GM18861 (cell line): ENCODE results near the gene CCNJL.
"Not testable (repeated sequence)": the region's sequence is repeated elsewhere in the genome, so short reads cannot be mapped to it uniquely, and the experiment has no call there.

Experiments used
- ATAC-seq: cut with Tn5 transposase; IDR thresholded peaks from one replicate; pipeline ENCODE4 v1.9.1; 2021; ENCODE audit not compliant: unreplicated experiment

Gene CCNJL, protein sequence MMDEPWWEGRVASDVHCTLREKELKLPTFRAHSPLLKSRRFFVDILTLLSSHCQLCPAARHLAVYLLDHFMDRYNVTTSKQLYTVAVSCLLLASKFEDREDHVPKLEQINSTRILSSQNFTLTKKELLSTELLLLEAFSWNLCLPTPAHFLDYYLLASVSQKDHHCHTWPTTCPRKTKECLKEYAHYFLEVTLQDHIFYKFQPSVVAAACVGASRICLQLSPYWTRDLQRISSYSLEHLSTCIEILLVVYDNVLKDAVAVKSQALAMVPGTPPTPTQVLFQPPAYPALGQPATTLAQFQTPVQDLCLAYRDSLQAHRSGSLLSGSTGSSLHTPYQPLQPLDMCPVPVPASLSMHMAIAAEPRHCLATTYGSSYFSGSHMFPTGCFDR

GRCh38 chr5:160312134-160312959 lies at the start of gene CCNJL:
Gene CCNJL (minus strand): TSS chr5:160312564. CDS start chr5:160311923, 641 bp downstream.
- no peak for ATAC-seq

DNA sequence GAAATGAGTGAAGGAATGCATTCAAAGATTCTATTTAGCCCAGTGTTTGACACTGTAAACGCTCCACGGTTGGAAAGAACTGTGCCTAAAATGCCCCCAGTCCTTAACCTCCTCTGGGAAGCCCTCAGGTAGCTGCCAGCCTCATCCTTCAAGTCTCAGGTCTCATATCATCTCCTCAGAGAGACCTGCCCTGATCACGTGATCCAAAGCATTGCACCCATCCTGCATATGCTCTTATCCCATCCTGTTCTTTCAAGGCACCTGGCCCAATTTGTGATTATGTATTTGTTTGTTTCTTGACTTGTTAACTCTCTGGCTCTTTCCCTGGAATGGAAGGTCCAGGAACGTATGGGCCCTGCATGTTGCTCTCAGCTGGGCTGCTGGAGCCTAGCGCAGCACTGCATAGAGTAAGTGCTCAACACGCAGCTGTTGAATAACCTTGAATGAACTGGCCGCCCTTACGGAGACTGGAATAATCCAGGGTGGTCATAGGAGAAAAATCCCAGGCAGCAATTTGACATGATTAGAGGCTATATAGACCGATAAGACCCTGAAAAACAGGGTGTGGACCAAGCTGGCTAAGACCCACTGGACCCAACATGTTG lies 49.4 kb upstream of the CCNJL start:
- ATAC-seq: no peak

DNA sequence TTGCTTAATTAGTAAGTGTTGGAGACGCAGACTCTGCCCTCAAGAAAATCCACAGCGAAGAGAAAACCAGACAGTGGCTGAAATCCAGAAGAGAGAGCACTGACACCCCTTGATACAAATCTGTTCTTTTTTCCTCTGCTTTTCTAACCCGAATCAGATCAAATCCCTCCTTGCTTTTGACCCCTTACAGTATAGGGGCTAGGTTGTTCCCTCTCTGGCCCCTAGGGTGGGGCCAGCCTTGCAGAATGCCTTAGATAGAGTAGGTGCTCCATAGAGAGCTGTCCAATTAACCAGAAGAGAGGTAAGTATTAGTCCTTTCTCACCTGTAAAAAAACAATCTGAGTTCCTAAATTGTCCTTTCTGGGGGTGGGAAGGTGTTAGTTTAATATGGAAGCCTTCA lies 47.9 kb upstream of the CCNJL start:
- ATAC-seq: no peak

DNA sequence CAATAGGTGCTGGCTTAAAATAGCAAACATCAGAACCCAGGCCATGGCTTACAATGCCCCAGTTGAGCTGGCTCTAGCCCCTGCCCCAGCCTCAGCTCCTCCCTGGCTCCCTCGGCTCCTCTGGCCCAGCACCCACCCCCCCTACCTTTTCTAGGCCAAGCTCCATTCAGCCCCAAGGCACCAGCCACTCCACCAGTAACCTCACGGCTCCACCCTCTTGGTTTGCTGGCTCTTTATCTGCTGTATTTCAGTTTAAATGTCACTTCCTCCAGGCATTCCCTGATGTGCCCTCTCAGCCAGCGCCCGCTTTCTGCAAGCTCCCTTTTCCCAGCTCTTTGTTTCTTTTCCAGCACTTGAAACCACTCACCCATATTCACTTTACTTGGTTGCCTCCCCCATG lies 47.5 kb upstream of the CCNJL start:
- ATAC-seq: no peak

DNA sequence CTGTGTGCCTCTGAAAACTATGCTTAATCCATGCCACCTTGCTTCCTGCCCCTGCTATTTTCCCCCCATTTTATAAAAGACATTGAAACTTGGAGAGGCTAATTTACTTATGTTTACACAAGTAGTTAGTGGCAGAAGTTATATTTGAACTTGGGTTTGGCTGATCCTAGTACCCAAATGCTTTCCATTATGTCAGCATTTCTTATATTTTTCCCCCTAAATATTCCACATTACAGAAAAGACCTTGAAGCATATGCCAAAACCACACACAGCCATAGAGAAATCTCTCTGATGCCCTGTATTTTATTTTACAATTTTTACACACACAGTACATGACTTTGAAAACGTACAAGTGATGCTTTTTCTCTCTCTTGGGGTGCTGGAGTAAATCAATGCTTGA lies 46.9 kb upstream of the CCNJL start:
- ATAC-seq: no peak

GRCh38 chr5:160357861-160358411 lies 45.6 kb upstream of the CCNJL start:
- ATAC-seq: no peak

- ATAC-seq: no peak
Observed at GRCh38 chr5:160357394-160357793, 45.0 kb upstream of the CCNJL start.

GRCh38 chr5:160356550-160357347 lies 44.4 kb upstream of the CCNJL start:
- no peak for ATAC-seq

GRCh38 chr5:160354666-160355065 lies 42.3 kb upstream of the CCNJL start:
- no peak for ATAC-seq

GRCh38 chr5:160353379-160353778 lies 41.0 kb upstream of the CCNJL start:
- ATAC-seq: no peak

GRCh38 chr5:160352308-160352707 lies 39.9 kb upstream of the CCNJL start:
- ATAC-seq: no peak

- ATAC-seq: no peak
Observed at GRCh38 chr5:160349935-160350303, 37.6 kb upstream of the CCNJL start.

GRCh38 chr5:160349249-160349934 lies 37.0 kb upstream of the CCNJL start:
- ATAC-seq: no peak

DNA sequence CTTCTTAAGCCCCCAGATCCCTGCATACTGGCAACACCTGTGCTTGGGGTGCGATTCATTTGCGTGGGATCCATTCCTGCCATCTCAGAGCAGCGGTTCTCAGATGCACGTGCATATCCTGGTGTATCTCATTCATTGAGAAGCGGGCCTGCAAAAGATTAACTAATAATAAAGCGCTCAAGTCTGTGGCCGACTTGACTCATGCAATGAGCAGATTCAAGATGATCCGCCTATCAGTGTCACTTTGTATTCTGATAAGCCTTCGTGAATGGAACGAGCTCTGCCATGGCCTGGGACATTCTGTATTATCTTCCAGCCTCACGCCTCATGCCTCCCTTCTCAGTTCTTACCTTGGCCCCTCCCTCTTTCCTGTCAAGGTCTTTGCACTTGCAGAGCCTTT lies 35.7 kb upstream of the CCNJL start:
- no peak for ATAC-seq

GRCh38 chr5:160347448-160347847 lies 35.1 kb upstream of the CCNJL start:
- ATAC-seq: no peak

DNA sequence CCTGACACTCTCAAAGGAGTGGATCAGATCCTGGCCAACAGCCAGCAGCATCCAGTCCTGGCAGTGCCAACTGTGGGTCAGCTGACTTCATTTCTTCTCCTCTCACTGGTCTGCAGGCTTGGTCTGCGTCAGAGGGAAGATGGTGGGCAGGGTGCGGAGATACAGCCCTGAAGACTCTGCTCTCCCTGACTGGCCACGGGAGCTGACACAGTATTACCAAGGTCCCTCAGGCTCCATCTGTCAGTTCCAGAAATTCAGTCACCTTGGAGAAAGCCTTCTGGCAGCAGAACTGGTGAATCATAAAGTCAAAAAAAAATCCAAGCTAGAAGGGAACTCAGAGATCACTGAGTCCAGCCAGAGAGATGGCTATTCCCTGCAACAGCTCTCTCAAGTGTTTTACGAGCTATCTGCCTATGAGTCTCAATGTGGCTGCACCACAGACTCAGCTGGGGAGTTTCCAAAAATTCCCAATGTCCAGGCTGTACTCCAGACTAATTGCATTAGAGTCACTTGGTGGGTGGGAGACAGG lies 30.1 kb upstream of the CCNJL start:
- no peak for ATAC-seq

DNA sequence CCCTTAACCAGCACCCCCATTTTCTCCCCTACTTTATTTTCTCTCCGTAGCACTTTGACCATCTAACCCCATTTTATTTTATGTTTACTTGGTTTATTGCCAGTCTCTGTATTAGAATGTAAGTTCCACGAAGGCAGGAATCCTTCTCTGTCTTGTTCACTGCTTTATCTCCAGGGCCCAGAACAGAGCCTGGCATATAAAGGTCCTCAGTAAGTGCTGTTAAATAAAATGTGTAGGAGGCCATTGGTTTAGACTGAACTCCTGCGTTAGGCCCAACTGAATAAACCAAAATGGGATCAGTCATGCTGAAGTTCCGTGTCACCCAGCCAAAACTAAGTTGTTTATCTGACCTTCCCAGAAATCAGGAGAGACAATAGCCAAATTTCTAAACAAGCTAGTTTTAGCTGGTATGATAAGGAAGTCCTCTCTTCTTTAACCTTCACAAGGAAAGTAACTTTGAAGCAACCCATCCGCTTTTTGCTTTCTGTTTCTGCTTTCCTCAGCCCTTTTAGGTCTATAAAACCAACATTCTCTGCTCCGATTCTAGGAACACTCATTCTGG lies 29.0 kb upstream of the CCNJL start:
- ATAC-seq: no peak

GRCh38 chr5:160340513-160340912 lies 28.1 kb upstream of the CCNJL start:
- ATAC-seq: not testable (repeated sequence)

DNA sequence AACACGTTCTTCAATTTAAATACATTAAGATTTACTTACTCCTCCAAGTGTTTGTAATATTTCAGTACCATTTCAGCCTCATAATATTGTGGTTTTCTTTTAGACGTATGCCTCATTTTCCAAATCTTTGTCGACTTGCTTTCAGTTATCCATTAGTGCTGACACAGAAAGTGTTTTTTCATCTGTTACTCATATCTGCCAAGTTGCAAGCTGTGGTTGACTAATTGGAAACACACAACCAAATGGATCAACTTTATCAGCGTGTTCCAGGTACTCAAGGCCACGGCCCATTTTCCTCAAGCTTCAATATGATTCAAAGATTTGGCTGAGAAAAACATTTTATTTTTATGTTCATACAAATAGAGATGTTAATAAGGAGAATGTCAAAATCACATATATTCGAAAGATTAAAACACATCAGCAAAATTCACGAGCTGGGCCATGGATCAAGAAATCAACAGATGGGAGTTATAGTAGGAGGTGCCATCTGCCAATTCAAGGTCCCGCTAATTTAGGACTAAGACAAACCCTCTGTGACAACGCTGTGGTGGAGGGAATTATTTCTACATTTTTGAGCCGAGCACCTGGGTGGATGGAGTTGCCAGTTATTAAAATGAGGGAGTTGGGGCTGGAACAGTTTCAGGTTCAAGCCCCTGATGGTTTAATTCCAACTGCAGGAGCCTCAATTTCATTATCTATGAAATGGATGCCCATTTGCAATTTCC lies 27.2 kb upstream of the CCNJL start:
- no peak for ATAC-seq
